ENCODE results near the gene LRRC59.
A peak's percentile ranks its signal among the peaks of the same experiment; 100 is the strongest.

Gene LRRC59

GRCh38 chr17:50397111-50397918, at the start of gene LRRC59:
Gene LRRC59, minus strand, starts transcription at chr17:50397523. Its CDS starts 206 bp downstream, at chr17:50397317.
- no peaks in the 10 kb centered on the region for H3K9me3 ChIP-seq
- no peaks in the 10 kb centered on the region for H3K27me3 ChIP-seq
- H3K4me1 ChIP-seq = peaks cover 0 to 25% (median 19%) of the 10 kb centered on the region in 4 donors
- TF ChIP-seq, protein P1, sequence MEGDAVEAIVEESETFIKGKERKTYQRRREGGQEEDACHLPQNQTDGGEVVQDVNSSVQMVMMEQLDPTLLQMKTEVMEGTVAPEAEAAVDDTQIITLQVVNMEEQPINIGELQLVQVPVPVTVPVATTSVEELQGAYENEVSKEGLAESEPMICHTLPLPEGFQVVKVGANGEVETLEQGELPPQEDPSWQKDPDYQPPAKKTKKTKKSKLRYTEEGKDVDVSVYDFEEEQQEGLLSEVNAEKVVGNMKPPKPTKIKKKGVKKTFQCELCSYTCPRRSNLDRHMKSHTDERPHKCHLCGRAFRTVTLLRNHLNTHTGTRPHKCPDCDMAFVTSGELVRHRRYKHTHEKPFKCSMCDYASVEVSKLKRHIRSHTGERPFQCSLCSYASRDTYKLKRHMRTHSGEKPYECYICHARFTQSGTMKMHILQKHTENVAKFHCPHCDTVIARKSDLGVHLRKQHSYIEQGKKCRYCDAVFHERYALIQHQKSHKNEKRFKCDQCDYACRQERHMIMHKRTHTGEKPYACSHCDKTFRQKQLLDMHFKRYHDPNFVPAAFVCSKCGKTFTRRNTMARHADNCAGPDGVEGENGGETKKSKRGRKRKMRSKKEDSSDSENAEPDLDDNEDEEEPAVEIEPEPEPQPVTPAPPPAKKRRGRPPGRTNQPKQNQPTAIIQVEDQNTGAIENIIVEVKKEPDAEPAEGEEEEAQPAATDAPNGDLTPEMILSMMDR (IDR thresholded peaks at IDR 0.05) = peak; percentile 94 to 96
- peak within 1 kb of the TSS; percentile 81 to 94 for H3K4me3 ChIP-seq
- peaks cover 27 to 28% (median 27%) of the 10 kb centered on the region in 3 donors for H3K36me3 ChIP-seq
- H3K27ac ChIP-seq = peak within 1 kb of the TSS; percentile 75 to 82
- intact Hi-C loops (cut with DNase I; ENCODE audit: low total_unique reads) = no loop called here
- peak; percentile 84 to 91 for DNase-seq

DNA sequence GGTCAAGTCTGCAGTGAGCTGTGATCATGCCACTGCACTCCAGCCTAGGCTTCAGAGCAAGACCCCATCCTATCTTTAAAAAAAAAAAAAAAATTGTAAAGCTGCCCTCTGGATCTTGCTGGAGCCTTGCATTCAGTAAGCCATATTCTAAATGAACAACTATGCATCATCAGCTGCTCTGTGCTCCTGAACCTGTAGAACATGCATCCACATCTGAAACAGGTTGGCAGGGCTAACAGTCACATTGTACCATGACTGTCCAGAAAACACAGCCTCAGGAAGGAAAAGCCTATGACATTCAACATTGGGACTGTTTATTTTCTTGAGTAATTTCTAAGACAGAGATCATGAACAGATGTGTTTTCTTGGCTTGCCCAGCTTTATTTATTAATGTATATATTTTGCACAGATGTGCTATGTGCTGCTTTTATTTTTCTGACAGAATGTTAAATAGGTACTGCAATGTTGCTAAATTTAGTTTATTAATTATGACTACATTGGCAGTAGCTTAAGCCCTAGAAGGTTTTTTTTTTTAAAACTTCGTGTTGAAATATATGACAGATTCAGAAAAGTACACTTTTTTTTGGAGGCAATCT, 48.5 kb upstream of the LRRC59 start:
- Histone ChIP-seq H3K9me3 (no peaks in the 10 kb centered on the region), H3K4me1 (peaks cover 0 to 14% (median 4%) of the 10 kb centered on the region in 4 donors), H3K36me3 (peaks cover 0 to 7% (median 0%) of the 10 kb centered on the region in 3 donors), H3K4me3 (no peak overlapping the region), H3K27me3 (no peaks in the 10 kb centered on the region), H3K27ac (no peak overlapping the region)
- intact Hi-C loops (cut with DNase I; ENCODE audit: low total_unique reads) = no loop called here
- TF ChIP-seq, protein P1 (IDR thresholded peaks at IDR 0.05) = no peak
- no peak for DNase-seq

GRCh38 chr17:50444841-50445715, 47.8 kb upstream of the LRRC59 start:
- no peak overlapping the region for H3K27ac ChIP-seq
- TF ChIP-seq, protein P1 (IDR thresholded peaks at IDR 0.05) = no peak
- H3K4me1 ChIP-seq = peaks cover 0 to 22% (median 4%) of the 10 kb centered on the region in 4 donors
- H3K4me3 ChIP-seq = no peak overlapping the region
- no peak for DNase-seq
- no peaks in the 10 kb centered on the region for H3K9me3 ChIP-seq
- H3K36me3 ChIP-seq = peaks cover 0 to 5% (median 0%) of the 10 kb centered on the region in 3 donors
- intact Hi-C loops (cut with DNase I; ENCODE audit: low total_unique reads) = no loop called here
- no peaks in the 10 kb centered on the region for H3K27me3 ChIP-seq

DNA sequence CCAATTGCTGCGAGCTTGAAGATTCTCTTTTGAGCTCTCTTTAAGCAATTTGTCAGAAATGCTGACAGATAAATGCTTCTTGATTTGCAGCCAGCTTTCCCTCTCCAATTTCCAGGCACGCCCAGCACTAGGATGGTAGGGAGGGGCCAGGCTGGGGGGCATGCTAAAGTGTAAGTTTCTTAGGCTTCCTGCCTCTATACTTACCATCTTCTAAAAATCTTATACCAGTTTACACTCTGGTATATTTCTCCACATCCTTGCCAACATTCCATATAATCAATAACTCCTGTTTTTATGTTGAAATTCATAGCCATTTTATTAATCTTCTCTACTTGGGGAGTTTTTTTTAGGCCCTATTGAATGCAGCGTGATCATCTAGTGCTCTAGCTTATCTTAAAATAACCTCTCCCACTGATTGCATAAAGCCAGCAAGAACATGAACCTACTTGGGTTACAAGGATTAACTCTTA, 46.2 kb upstream of the LRRC59 start:
- Histone ChIP-seq H3K36me3 (no peaks in the 10 kb centered on the region), H3K4me3 (no peak overlapping the region), H3K4me1 (peaks cover 0 to 23% (median 4%) of the 10 kb centered on the region in 4 donors), H3K9me3 (no peaks in the 10 kb centered on the region), H3K27me3 (no peaks in the 10 kb centered on the region), H3K27ac (no peak overlapping the region)
- intact Hi-C loops (cut with DNase I; ENCODE audit: low total_unique reads) = no loop called here
- DNase-seq = no peak
- TF ChIP-seq, protein P1 (IDR thresholded peaks at IDR 0.05) = no peak

Measured in tibial artery (tissue), 4 donors.